GM12878 (cell line): ENCODE results near the gene FGD4. TPM values are rescaled to one million over a fixed set of nuclear protein-coding genes. Genes with fewer than 3 reads are reported as not detected.

Experiments used
- ATAC-seq: fragments of 200-7000 bp; cut with Tn5 transposase; 3 replicates; pipeline ENCODE4 v1.9.1; 2020; ENCODE audit warnings: mild to moderate bottlenecking, moderate library complexity
- BruUV-seq: library from RNA; stranded (reverse); fragments of 400-500 nt; replicated peaks from 2 replicates; lab custom pipeline; 2021; lab: Mats Ljungman, UMichigan
- CTCF ChIA-PET: fragments of 300-600 bp; sonication (Branson Sonifier 250); formaldehyde crosslinking; extraction: SDS; loops from one replicate; lab custom pipeline; 2021; ENCODE audit warnings: inconsistent platforms; lab: Yijun Ruan, JAX
- POLR2A ChIA-PET: fragments of 350-600 bp; formaldehyde crosslinking; extraction: SDS; loops from one replicate; lab custom pipeline; 2021; ENCODE audit warnings: inconsistent platforms; lab: Charles Lee
- RAD21 ChIA-PET: fragments of 300-600 bp; sonication (Branson Sonifier 250); formaldehyde crosslinking; loops from one replicate; lab custom pipeline; 2023; ENCODE audit warnings: antibody characterized with exemption; ENCODE audit not compliant: unreplicated experiment; lab: Charles Lee
- SMC1A ChIA-PET: fragments of 300-600 bp; sonication (Branson Sonifier 250); formaldehyde crosslinking; loops from one replicate; lab custom pipeline; 2023; ENCODE audit not compliant: unreplicated experiment, uncharacterized antibody; lab: Charles Lee
- DNase-seq: peaks from one replicate; pipeline ENCODE4 v3.0.0-alpha.2; 2011; ENCODE audit warnings: low read depth, low spot score
- FAIRE-seq: peaks from 3 replicates; lab custom pipeline; 2011; peaks lifted over from hg19 to GRCh38; lab: Jason Lieb, UNC
- H2AFZ ChIP-seq: 2 replicates; pipeline ENCODE4 v1.6.0; 2011; ENCODE audit warnings: low read depth, low read length, control low read depth; ENCODE audit not compliant: control insufficient read depth
- H3K27ac ChIP-seq: 2 replicates; pipeline ENCODE4 v1.5.1; 2011; ENCODE audit warnings: control low read depth; ENCODE audit not compliant: control insufficient read depth, insufficient read depth
- H3K27me3 ChIP-seq, 2 experiments: replicated peaks in 1 of 2; 2 replicates each; pipeline versions ENCODE4 v1.6.0 to v1.6.1; 2011; ENCODE audit warnings: low read length in 1 of 2; ENCODE audit not compliant: control insufficient read depth in 2 of 2, insufficient read depth in 2 of 2
- H3K36me3 ChIP-seq, 2 experiments: 2 replicates each; pipeline ENCODE4 v1.5.1; 2011; ENCODE audit warnings: low read length in 1 of 2; ENCODE audit not compliant: control insufficient read depth in 2 of 2, insufficient read depth in 2 of 2
- H3K4me1 ChIP-seq: 2 replicates; pipeline ENCODE4 v1.6.1; 2011; ENCODE audit warnings: mild to moderate bottlenecking, low read length, moderate library complexity, mixed read lengths; ENCODE audit not compliant: control insufficient read depth, insufficient read depth
- H3K4me2 ChIP-seq: 2 replicates; pipeline ENCODE4 v1.6.0; 2011; ENCODE audit warnings: control low read depth; ENCODE audit not compliant: control insufficient read depth, insufficient read depth
- H3K4me3 ChIP-seq: fragments of 200-600 bp; sonication (generic); 2 replicates; pipeline ENCODE4 v1.5.1; 2016
- H3K79me2 ChIP-seq: 2 replicates; pipeline ENCODE4 v1.6.0; 2011; ENCODE audit warnings: low read length; ENCODE audit not compliant: control insufficient read depth, insufficient read depth
- H3K9ac ChIP-seq: 2 replicates; pipeline ENCODE4 v1.8.0; 2011; ENCODE audit warnings: low read length, control low read depth, mixed read lengths; ENCODE audit not compliant: control insufficient read depth, insufficient read depth
- H3K9me3 ChIP-seq: replicated peaks from 3 replicates; pipeline ENCODE4 v1.5.1; 2011; ENCODE audit warnings: mild to moderate bottlenecking, low read length; ENCODE audit not compliant: control insufficient read depth, insufficient read depth
- H4K20me1 ChIP-seq: 2 replicates; pipeline ENCODE4 v1.6.0; 2011; ENCODE audit not compliant: control insufficient read depth, insufficient read depth
- ETV6 ChIP-seq, 2 experiments: fragments of 450-650 bp in 1 of 2; IDR thresholded peaks in 1 of 2; conservative IDR thresholded peaks in 1 of 2; 2 replicates each; pipeline ENCODE4 v1.6.1; 2014; ENCODE audit warnings: antibody characterized with exemption in 1 of 2, borderline replicate concordance in 1 of 2, low read depth in 1 of 2, mild to moderate bottlenecking in 1 of 2, moderate library complexity in 1 of 2
- GABPA ChIP-seq: IDR thresholded peaks from 2 replicates; pipeline ENCODE4 v1.6.1; 2014; ENCODE audit warnings: antibody characterized with exemption, low read depth, mild to moderate bottlenecking, inconsistent platforms
- KDM1A ChIP-seq: fragments of 200-600 bp; sonication (generic); IDR thresholded peaks from 2 replicates; pipeline ENCODE4 v1.6.1; 2016; ENCODE audit warnings: borderline replicate concordance
- MTA2 ChIP-seq: fragments of 450-650 bp; IDR thresholded peaks from 2 replicates; pipeline ENCODE4 v1.6.1; 2016; ENCODE audit warnings: low read depth, mild to moderate bottlenecking, moderate library complexity
- SIN3A ChIP-seq: IDR thresholded peaks from 2 replicates; pipeline ENCODE4 v1.6.1; 2012; ENCODE audit warnings: low read depth, low read length, improper control_type of control experiment
- SMC3 ChIP-seq: IDR thresholded peaks from 2 replicates; pipeline ENCODE4 v1.6.1; 2011; ENCODE audit warnings: low read length, improper control_type of control experiment, borderline replicate concordance
- TCF7 ChIP-seq: IDR thresholded peaks from 2 replicates; pipeline ENCODE4 v1.6.1; 2014; ENCODE audit warnings: antibody characterized with exemption, borderline replicate concordance
- USF2 ChIP-seq: IDR thresholded peaks from 2 replicates; pipeline ENCODE4 v1.6.1; 2011; ENCODE audit warnings: low read depth, low read length, improper control_type of control experiment, borderline replicate concordance
- WGBS: methylation state at CpG from one replicate; pipeline ENCODE4 v1.1.6; 2016; ENCODE audit warnings: low lambda C conversion rate; ENCODE audit not compliant: insufficient replicate concordance, insufficient coverage; ENCODE audit errors: missing lambda C conversion rate; 5-methylcytosine and 5-hydroxymethylcytosine counted together
- in situ Hi-C: fragments of 300-500 bp; cut with MboI; formaldehyde crosslinking; loops from 9 replicates; pipeline ENCODE4 v1.14.3; 2018; ENCODE audit warnings: mixed read lengths
- intact Hi-C: fragments of 100-400 bp; cut with micrococcal nuclease; formaldehyde crosslinking; loops from one replicate; pipeline ENCODE4 v1.14.2; 2022; ENCODE audit not compliant: unreplicated experiment
- polyA plus RNA-seq, 11 experiments: library from polyadenylated mRNA; depleted of rRNA in 4 of 11; unstranded in 6 of 11; stranded (reverse) in 5 of 11; fragments of >200 nt; fragmentation: Nextera tagmentation in 4 of 11; fragmentation: Illumina TruSeq in 1 of 11; extraction: Ambion mirVana in 4 of 11; extraction: Trizol in 1 of 11; gene quantifications; 1 replicate in 1 of 11; 2 replicates in 10 of 11; pipeline versions ENCODE4 v1.2.1 to v1.2.3, GENCODE V29; 2011 to 2016; ENCODE audit warnings: inconsistent platforms in 2 of 11, missing spikeins in 2 of 11, low read depth in 1 of 11
- total RNA-seq, 4 experiments: library from RNA; depleted of rRNA in 3 of 4; stranded (reverse); fragments of >200 nt in 3 of 4; fragmentation: Illumina TruSeq in 1 of 4; extraction: Trizol in 1 of 4; gene quantifications; 2 replicates each; pipeline versions ENCODE4 v1.2.1 to v1.2.3, GENCODE V29; 2013 to 2021
- TF ChIP-seq, protein P1 (sequence below): IDR thresholded peaks from 2 replicates; pipeline ENCODE4 v1.6.1; 2012; ENCODE audit warnings: improper control_type of control experiment, low read depth, low read length; ENCODE audit not compliant: insufficient replicate concordance
- TF ChIP-seq, protein P2 (sequence below): fragments of 450-650 bp; IDR thresholded peaks from 2 replicates; pipeline ENCODE4 v1.6.1; 2018; ENCODE audit warnings: mild to moderate bottlenecking, low read depth, moderate library complexity; ENCODE audit not compliant: partially characterized antibody
- TF ChIP-seq, protein P3 (sequence below): IDR thresholded peaks from 2 replicates; pipeline ENCODE4 v1.6.1; 2012; ENCODE audit warnings: low read depth, low read length, improper control_type of control experiment

Gene FGD4
- total and polyA plus RNA-seq, 10 of the 15 experiments (the other 5 are each of a cell fraction or from before 2014, with no cell fraction given) = 0.01 to 0.18 (median 0.08) TPM; not detected in 3

DNA sequence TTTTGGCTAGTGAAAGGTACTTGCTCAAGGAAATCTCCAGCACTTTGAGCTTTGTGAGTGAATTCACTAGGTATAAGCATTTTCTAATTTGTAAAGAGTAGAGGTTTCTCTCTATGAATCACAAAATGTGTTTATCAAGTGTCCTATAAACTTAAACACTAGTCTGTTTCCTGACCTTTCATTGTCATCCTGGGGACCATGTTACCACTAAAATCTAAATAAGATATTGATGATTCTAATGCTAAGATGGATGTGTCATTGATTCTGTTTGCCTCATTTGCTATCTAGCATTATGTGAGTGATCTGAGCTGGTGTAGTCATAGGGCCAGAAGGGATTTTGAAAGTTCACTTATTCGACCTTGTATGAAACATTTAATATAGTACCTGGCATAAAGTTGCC, 199.3 kb downstream of the FGD4 start:
- Histone ChIP-seq H3K79me2 (no peaks in the 10 kb centered on the region), H3K36me3 (no peaks in the 10 kb centered on the region), H3K4me3 (no peak overlapping the region), H3K9ac (no peak overlapping the region), H3K4me1 (no peaks in the 10 kb centered on the region), H2AFZ (no peak overlapping the region), H3K4me2 (no peak overlapping the region), H3K27ac (no peak overlapping the region), H3K27me3 (no peaks in the 10 kb centered on the region), H3K9me3 (no peaks in the 10 kb centered on the region), H4K20me1 (no peaks in the 10 kb centered on the region)
- BruUV-seq = no TSS peak
- POLR2A ChIA-PET = no interaction called here
- no peak for DNase-seq
- in situ Hi-C loops (no loop called here), intact Hi-C loops (no loop called here)
- whole genome bisulfite sequencing = 0% methylated on average over 1 of the region's 1 CpG
- no peak for ATAC-seq
- CTCF ChIA-PET = no interaction called here
- no peak for FAIRE-seq
- SMC1A ChIA-PET = interaction anchor here (1.1 to 1.6 kb wide), 2 partner anchors 76 to 143 kb away, joined by 3 to 4 read pairs; no protein-coding TSS in a partner anchor
- RAD21 ChIA-PET = no interaction called here
- no peak for TF ChIP-seq ETV6 (conservative IDR thresholded peaks at IDR 0.05 in 1 of 2, IDR thresholded peaks at IDR 0.05 in 1 of 2; ENCODE audit: borderline replicate concordance in 1 of 2, low read depth in 1 of 2)
- no peak for TF ChIP-seq TCF7
- TF ChIP-seq, protein P1, sequence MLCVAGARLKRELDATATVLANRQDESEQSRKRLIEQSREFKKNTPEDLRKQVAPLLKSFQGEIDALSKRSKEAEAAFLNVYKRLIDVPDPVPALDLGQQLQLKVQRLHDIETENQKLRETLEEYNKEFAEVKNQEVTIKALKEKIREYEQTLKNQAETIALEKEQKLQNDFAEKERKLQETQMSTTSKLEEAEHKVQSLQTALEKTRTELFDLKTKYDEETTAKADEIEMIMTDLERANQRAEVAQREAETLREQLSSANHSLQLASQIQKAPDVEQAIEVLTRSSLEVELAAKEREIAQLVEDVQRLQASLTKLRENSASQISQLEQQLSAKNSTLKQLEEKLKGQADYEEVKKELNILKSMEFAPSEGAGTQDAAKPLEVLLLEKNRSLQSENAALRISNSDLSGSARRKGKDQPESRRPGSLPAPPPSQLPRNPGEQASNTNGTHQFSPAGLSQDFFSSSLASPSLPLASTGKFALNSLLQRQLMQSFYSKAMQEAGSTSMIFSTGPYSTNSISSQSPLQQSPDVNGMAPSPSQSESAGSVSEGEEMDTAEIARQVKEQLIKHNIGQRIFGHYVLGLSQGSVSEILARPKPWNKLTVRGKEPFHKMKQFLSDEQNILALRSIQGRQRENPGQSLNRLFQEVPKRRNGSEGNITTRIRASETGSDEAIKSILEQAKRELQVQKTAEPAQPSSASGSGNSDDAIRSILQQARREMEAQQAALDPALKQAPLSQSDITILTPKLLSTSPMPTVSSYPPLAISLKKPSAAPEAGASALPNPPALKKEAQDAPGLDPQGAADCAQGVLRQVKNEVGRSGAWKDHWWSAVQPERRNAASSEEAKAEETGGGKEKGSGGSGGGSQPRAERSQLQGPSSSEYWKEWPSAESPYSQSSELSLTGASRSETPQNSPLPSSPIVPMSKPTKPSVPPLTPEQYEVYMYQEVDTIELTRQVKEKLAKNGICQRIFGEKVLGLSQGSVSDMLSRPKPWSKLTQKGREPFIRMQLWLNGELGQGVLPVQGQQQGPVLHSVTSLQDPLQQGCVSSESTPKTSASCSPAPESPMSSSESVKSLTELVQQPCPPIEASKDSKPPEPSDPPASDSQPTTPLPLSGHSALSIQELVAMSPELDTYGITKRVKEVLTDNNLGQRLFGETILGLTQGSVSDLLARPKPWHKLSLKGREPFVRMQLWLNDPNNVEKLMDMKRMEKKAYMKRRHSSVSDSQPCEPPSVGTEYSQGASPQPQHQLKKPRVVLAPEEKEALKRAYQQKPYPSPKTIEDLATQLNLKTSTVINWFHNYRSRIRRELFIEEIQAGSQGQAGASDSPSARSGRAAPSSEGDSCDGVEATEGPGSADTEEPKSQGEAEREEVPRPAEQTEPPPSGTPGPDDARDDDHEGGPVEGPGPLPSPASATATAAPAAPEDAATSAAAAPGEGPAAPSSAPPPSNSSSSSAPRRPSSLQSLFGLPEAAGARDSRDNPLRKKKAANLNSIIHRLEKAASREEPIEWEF = no peak
- TF ChIP-seq USF2 = no peak
- no peak for TF ChIP-seq MTA2
- no peak for TF ChIP-seq KDM1A
- TF ChIP-seq, protein P2, sequence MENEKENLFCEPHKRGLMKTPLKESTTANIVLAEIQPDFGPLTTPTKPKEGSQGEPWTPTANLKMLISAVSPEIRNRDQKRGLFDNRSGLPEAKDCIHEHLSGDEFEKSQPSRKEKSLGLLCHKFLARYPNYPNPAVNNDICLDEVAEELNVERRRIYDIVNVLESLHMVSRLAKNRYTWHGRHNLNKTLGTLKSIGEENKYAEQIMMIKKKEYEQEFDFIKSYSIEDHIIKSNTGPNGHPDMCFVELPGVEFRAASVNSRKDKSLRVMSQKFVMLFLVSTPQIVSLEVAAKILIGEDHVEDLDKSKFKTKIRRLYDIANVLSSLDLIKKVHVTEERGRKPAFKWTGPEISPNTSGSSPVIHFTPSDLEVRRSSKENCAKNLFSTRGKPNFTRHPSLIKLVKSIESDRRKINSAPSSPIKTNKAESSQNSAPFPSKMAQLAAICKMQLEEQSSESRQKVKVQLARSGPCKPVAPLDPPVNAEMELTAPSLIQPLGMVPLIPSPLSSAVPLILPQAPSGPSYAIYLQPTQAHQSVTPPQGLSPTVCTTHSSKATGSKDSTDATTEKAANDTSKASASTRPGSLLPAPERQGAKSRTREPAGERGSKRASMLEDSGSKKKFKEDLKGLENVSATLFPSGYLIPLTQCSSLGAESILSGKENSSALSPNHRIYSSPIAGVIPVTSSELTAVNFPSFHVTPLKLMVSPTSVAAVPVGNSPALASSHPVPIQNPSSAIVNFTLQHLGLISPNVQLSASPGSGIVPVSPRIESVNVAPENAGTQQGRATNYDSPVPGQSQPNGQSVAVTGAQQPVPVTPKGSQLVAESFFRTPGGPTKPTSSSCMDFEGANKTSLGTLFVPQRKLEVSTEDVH = no peak
- TF ChIP-seq, protein P3, sequence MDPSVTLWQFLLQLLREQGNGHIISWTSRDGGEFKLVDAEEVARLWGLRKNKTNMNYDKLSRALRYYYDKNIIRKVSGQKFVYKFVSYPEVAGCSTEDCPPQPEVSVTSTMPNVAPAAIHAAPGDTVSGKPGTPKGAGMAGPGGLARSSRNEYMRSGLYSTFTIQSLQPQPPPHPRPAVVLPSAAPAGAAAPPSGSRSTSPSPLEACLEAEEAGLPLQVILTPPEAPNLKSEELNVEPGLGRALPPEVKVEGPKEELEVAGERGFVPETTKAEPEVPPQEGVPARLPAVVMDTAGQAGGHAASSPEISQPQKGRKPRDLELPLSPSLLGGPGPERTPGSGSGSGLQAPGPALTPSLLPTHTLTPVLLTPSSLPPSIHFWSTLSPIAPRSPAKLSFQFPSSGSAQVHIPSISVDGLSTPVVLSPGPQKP = no peak
- TF ChIP-seq SIN3A = no peak
- TF ChIP-seq SMC3 = no peak
- no peak for TF ChIP-seq GABPA
